PC-9 (cell line): ENCODE measurements around the gene PES1. TPM values are rescaled to one million over a fixed set of nuclear protein-coding genes. Genes with fewer than 3 reads are reported as not detected.
"Not testable (repeated sequence)": the region's sequence is repeated elsewhere in the genome, so short reads cannot be mapped to it uniquely, and the experiment has no call there.

ENCODE experiments used
- BruUV-seq: library from RNA; stranded (reverse); fragments of 400-500 nt; replicated peaks from 2 replicates; lab custom pipeline; 2021; lab: Mats Ljungman, UMichigan
- CTCF ChIA-PET: fragments of 300-600 bp; sonication (Branson Sonifier 250); formaldehyde crosslinking; loops from one replicate; lab custom pipeline; 2022; ENCODE audit warnings: antibody characterized with exemption; lab: Charles Lee
- POLR2A ChIA-PET: fragments of 300-600 bp; sonication (Branson Sonifier 250); formaldehyde crosslinking; loops from one replicate; lab custom pipeline; 2022; ENCODE audit warnings: antibody characterized with exemption; ENCODE audit not compliant: unreplicated experiment; lab: Charles Lee
- DNase-seq, 2 experiments: peaks; one replicate each; pipeline versions ENCODE4 v3.0.0 to v3.0.0-alpha.2; 2015 to 2022; ENCODE audit warnings: mixed read lengths in 1 of 2
- H2AFZ ChIP-seq: fragments of 200-600 bp; sonication (generic); 2 replicates; pipeline ENCODE4 v1.8.1; 2017; ENCODE audit warnings: antibody characterized with exemption
- H3F3A ChIP-seq: fragments of 200-600 bp; sonication (generic); 2 replicates; pipeline ENCODE4 v1.8.1; 2017; ENCODE audit warnings: antibody characterized with exemption, mild to moderate bottlenecking, low read depth; ENCODE audit not compliant: insufficient read depth
- H3K27ac ChIP-seq: fragments of 200-600 bp; sonication (generic); 2 replicates; pipeline ENCODE4 v1.6.1; 2016; ENCODE audit warnings: mixed run types
- H3K27me3 ChIP-seq: fragments of 200-600 bp; sonication (generic); 2 replicates; pipeline ENCODE4 v1.6.1; 2016; ENCODE audit warnings: low read depth, mixed run types; ENCODE audit not compliant: insufficient read depth
- H3K36me3 ChIP-seq: fragments of 200-600 bp; sonication (generic); 2 replicates; pipeline ENCODE4 v1.6.1; 2016; ENCODE audit warnings: low read depth, mixed run types
- H3K4me1 ChIP-seq: fragments of 200-600 bp; sonication (generic); replicated peaks from 2 replicates; pipeline ENCODE4 v1.6.1; 2016; ENCODE audit warnings: mixed run types; ENCODE audit not compliant: insufficient read depth
- H3K4me2 ChIP-seq: fragments of 200-600 bp; sonication (generic); 2 replicates; pipeline ENCODE4 v1.6.1; 2017; ENCODE audit warnings: mixed run types
- H3K4me3 ChIP-seq: fragments of 200-600 bp; sonication (generic); 2 replicates; pipeline ENCODE4 v1.6.1; 2016; ENCODE audit warnings: mixed run types
- H3K79me2 ChIP-seq: fragments of 200-600 bp; sonication (generic); 2 replicates; pipeline ENCODE4 v1.6.1; 2017; ENCODE audit warnings: low read depth, mixed run types
- H3K9me2 ChIP-seq: fragments of 200-600 bp; sonication (generic); 2 replicates; pipeline ENCODE4 v1.8.1; 2017; ENCODE audit warnings: mild to moderate bottlenecking; ENCODE audit not compliant: insufficient read depth
- H3K9me3 ChIP-seq: fragments of 200-600 bp; sonication (generic); 2 replicates; pipeline ENCODE4 v1.8.1; 2016; ENCODE audit warnings: low read depth; ENCODE audit not compliant: insufficient read depth
- H4K20me1 ChIP-seq: fragments of 200-600 bp; sonication (generic); 2 replicates; pipeline ENCODE4 v1.8.1; 2017; ENCODE audit not compliant: insufficient read depth
- CTCF ChIP-seq: fragments of 200-600 bp; sonication (generic); conservative IDR thresholded peaks from 2 replicates; pipeline ENCODE4 v1.6.1; 2017; ENCODE audit warnings: mixed run types, antibody characterized with exemption, mild to moderate bottlenecking, moderate library complexity
- EZH2 ChIP-seq: fragments of 200-600 bp; sonication (generic); IDR thresholded peaks from 2 replicates; pipeline ENCODE4 v1.8.0; 2017; ENCODE audit warnings: antibody characterized with exemption, low read depth
- intact Hi-C: fragments of 100-400 bp; cut with micrococcal nuclease; formaldehyde crosslinking; loops from one replicate; pipeline ENCODE4 v1.10.0; 2022; ENCODE audit not compliant: unreplicated experiment
- total RNA-seq: library from RNA; stranded (reverse); gene quantifications from 2 replicates; pipeline ENCODE4 v1.2.3, GENCODE V29; 2021

The PES1 gene
- total RNA-seq, 1 experiment from 2014 or later = 94.3 TPM

DNA sequence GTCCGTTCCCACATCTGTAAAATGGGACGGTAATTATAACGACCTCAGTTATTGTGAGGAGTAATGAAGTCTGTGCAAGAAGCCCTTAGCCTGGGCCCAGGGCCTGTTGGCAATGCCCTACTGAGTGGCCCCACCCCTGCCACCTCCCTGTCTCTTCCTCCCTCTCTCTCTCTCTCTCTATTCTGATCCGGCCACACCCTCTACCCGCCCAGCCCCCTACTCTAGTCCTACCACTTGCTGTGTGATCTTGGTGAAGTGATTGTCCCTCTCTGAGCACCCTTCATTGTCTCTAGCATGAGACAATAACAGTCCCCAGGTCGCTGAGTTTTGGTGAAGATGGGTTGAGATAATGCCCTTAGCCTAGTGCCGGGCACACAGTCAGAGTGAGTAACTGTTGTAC is 37.7 kb downstream of the PES1 start:
- Histone ChIP-seq H3K27ac (no peak overlapping the region), H3K27me3 (no peaks in the 10 kb centered on the region), H2AFZ (no peak overlapping the region), H3K9me2 (no peaks in the 10 kb centered on the region), H3K4me2 (no peak overlapping the region), H4K20me1 (no peaks in the 10 kb centered on the region), H3K79me2 (no peaks in the 10 kb centered on the region), H3F3A (peaks cover 3% of the 10 kb centered on the region; the same call in 1 of the 2 replicates), H3K36me3 (no peaks in the 10 kb centered on the region), H3K4me3 (no peak overlapping the region), H3K4me1 (no peaks in the 10 kb centered on the region), H3K9me3 (no peaks in the 10 kb centered on the region)
- CTCF ChIA-PET = no interaction called here
- POLR2A ChIA-PET = no interaction called here
- BruUV-seq = no TSS peak
- DNase-seq = no peak
- intact Hi-C loops = no loop called here
- TF ChIP-seq EZH2 (no peak), CTCF (no peak)

DNA sequence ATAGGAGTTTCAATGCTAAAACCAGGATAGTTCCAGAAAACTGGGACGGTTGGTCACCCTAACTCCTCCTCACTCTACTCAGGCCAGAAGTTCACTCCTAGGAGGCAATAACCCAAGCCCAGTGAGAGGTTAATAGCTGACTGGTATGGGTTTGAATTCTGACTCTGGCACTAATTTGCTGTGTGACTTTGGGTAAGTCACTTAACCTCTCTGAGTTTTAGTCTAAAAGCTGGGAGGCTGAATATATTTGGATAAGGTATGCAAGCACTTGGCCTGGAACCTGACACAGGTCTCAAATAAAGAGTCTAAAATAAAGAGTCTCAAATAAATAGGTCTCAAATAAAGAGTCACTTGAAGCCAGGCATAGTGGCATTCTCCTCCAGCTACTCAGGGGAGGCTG is 39.0 kb downstream of the PES1 start:
- ChIA-PET CTCF (interaction anchor here (0.7 kb wide), 1 partner anchor 12 kb away, joined by 5 read pairs; no protein-coding TSS in a partner anchor), POLR2A (no interaction called here)
- H2AFZ ChIP-seq = no peak overlapping the region
- DNase-seq = no peak
- intact Hi-C loops = no loop called here
- no peaks in the 10 kb centered on the region for H4K20me1 ChIP-seq
- H3K27ac ChIP-seq = no peak overlapping the region
- H3K27me3 ChIP-seq = no peaks in the 10 kb centered on the region
- no peak overlapping the region for H3K4me3 ChIP-seq
- no TSS peak for BruUV-seq
- no peaks in the 10 kb centered on the region for H3K4me1 ChIP-seq
- TF ChIP-seq EZH2 = no peak
- no peak for TF ChIP-seq CTCF
- no peak overlapping the region for H3K4me2 ChIP-seq
- no peaks in the 10 kb centered on the region for H3K9me3 ChIP-seq
- no peaks in the 10 kb centered on the region for H3K36me3 ChIP-seq
- no peaks in the 10 kb centered on the region for H3K79me2 ChIP-seq
- H3F3A ChIP-seq = peaks cover 3% of the 10 kb centered on the region; the same call in 1 of the 2 replicates
- H3K9me2 ChIP-seq = no peaks in the 10 kb centered on the region

- H3K4me2 ChIP-seq, H3K36me3 ChIP-seq, H4K20me1 ChIP-seq, H3K4me3 ChIP-seq, H3K9me3 ChIP-seq, DNase-seq, intact Hi-C loops, BruUV-seq, H3F3A ChIP-seq, H3K27ac ChIP-seq, POLR2A ChIA-PET, H3K4me1 ChIP-seq, H2AFZ ChIP-seq, H3K79me2 ChIP-seq, H3K9me2 ChIP-seq, H3K27me3 ChIP-seq, CTCF ChIA-PET: not testable (repeated sequence)
Observed at GRCh38 chr22:30551813-30552212, 39.9 kb downstream of the PES1 start.

DNA sequence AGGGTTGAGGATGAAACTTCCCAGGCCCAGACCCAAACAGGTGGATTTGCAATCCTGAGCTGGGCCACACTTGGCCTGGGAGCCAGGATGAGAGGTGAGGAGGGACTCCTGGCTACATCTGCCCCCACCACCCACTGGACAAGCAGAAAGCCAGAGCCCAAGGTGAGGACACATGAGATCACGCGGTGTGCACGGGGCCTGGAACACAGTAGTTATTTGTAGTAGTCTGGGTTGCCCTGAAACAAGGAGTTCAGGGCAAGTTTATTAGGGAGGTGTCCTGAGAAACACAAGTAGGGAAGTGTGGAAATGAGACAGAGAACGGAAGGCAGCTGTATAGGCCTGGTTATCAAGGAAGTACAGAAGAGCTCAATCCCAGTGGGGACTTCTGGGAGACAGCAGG is 44.5 kb downstream of the PES1 start:
- ChIA-PET CTCF (no interaction called here), POLR2A (no interaction called here)
- Histone ChIP-seq H3K9me3 (no peaks in the 10 kb centered on the region), H3K4me1 (0 out of 2 replicates have a peak, but pooled peaks cover 9% of the 10 kb centered on the region), H3K36me3 (no peaks in the 10 kb centered on the region), H3K4me3 (no peak overlapping the region), H3K79me2 (no peaks in the 10 kb centered on the region), H3K9me2 (no peaks in the 10 kb centered on the region), H4K20me1 (no peaks in the 10 kb centered on the region), H3K4me2 (no peak overlapping the region), H2AFZ (no peak overlapping the region), H3K27ac (no peak overlapping the region), H3F3A (no peaks in the 10 kb centered on the region), H3K27me3 (no peaks in the 10 kb centered on the region)
- no peak for TF ChIP-seq EZH2
- no peak for TF ChIP-seq CTCF
- no TSS peak for BruUV-seq
- intact Hi-C loops = no loop called here
- DNase-seq = no peak
